SK-N-SH treated with all-trans-retinoic acid at 6 μM for 48 hours (cell line): ENCODE results near the gene SELPLG.

Experiments
- ARNTL ChIP-seq: fragments of 450-650 bp; formaldehyde crosslinking; IDR thresholded peaks from 2 replicates; pipeline ENCODE4 v1.5.0; 2020; ENCODE audit warnings: low read depth, mild to moderate bottlenecking, moderate library complexity, borderline replicate concordance
- BACH2 ChIP-seq: fragments of 250-450 bp; sonication (Bioruptor Pico); IDR thresholded peaks from 2 replicates; pipeline ENCODE4 v1.9.0; 2021; ENCODE audit warnings: mild to moderate bottlenecking, borderline replicate concordance
- CSDC2 ChIP-seq: fragments of 250-450 bp; sonication (Bioruptor Pico); IDR thresholded peaks from 2 replicates; pipeline ENCODE4 v1.5.0; 2020; ENCODE audit warnings: mild to moderate bottlenecking, moderate library complexity
- ESRRG ChIP-seq: fragments of 250-450 bp; sonication (Bioruptor Pico); IDR thresholded peaks from 2 replicates; pipeline ENCODE4 v1.6.1; 2021; ENCODE audit warnings: mild to moderate bottlenecking
- GLIS3 ChIP-seq: fragments of 250-450 bp; sonication (Bioruptor Pico); IDR thresholded peaks from 2 replicates; pipeline ENCODE4 v1.5.0; 2020; ENCODE audit warnings: mild to moderate bottlenecking, moderate library complexity
- OSR1 ChIP-seq: fragments of 250-450 bp; sonication (Bioruptor Pico); IDR thresholded peaks from 2 replicates; pipeline ENCODE4 v1.8.0; 2022; ENCODE audit warnings: moderate library complexity, mild to moderate bottlenecking, inconsistent platforms
- PATZ1 ChIP-seq: fragments of 250-450 bp; sonication (Bioruptor Pico); IDR thresholded peaks from 2 replicates; pipeline ENCODE4 v1.8.0; 2020; ENCODE audit warnings: mild to moderate bottlenecking, moderate library complexity, borderline replicate concordance
- RARB ChIP-seq: fragments of 250-450 bp; sonication (Bioruptor Pico); IDR thresholded peaks from 2 replicates; pipeline ENCODE4 v1.8.0; 2021; ENCODE audit warnings: mild to moderate bottlenecking, moderate library complexity
- SNAI2 ChIP-seq: fragments of 250-450 bp; sonication (Bioruptor Pico); IDR thresholded peaks from 2 replicates; pipeline ENCODE4 v1.5.0; 2020; ENCODE audit warnings: mild to moderate bottlenecking, moderate library complexity
- TCF4 ChIP-seq: fragments of 250-450 bp; sonication (Bioruptor Pico); IDR thresholded peaks from 2 replicates; pipeline ENCODE4 v1.8.0; 2021; ENCODE audit warnings: mild to moderate bottlenecking, moderate library complexity, borderline replicate concordance
- ZFP3 ChIP-seq: fragments of 250-450 bp; sonication (Bioruptor Pico); IDR thresholded peaks from 2 replicates; pipeline ENCODE4 v1.5.0; 2020; ENCODE audit warnings: mild to moderate bottlenecking, moderate library complexity
- ZNF8 ChIP-seq: fragments of 450-650 bp; formaldehyde crosslinking; IDR thresholded peaks from 2 replicates; pipeline ENCODE4 v1.5.0; 2020; ENCODE audit warnings: mild to moderate bottlenecking, moderate library complexity

- no peak for TF ChIP-seq ZFP3 (CRISPR knock-in tag)
- no peak for TF ChIP-seq SNAI2 (CRISPR knock-in tag)
- TF ChIP-seq PATZ1: no peak
- TF ChIP-seq ESRRG (CRISPR knock-in tag): no peak
- no peak for TF ChIP-seq OSR1 (CRISPR knock-in tag)
- no peak for TF ChIP-seq ARNTL (CRISPR knock-in tag)
- no peak for TF ChIP-seq TCF4 (CRISPR knock-in tag)
- no peak for TF ChIP-seq BACH2 (CRISPR knock-in tag)
- no peak for TF ChIP-seq GLIS3 (CRISPR knock-in tag)
- no peak for TF ChIP-seq RARB (CRISPR knock-in tag)
- no peak for TF ChIP-seq CSDC2
- no peak for TF ChIP-seq ZNF8 (CRISPR knock-in tag)
Observed at GRCh38 chr12:108625228-108625627, 8.5 kb downstream of the SELPLG start.
